Measurements from ENCODE around the gene EIF4EBP2.

The EIF4EBP2 gene

GRCh38 chr10:70432561-70433263 is 28.8 kb downstream of the EIF4EBP2 start:
- DNase-seq (ENCODE audit: low read depth): no peak

DNA sequence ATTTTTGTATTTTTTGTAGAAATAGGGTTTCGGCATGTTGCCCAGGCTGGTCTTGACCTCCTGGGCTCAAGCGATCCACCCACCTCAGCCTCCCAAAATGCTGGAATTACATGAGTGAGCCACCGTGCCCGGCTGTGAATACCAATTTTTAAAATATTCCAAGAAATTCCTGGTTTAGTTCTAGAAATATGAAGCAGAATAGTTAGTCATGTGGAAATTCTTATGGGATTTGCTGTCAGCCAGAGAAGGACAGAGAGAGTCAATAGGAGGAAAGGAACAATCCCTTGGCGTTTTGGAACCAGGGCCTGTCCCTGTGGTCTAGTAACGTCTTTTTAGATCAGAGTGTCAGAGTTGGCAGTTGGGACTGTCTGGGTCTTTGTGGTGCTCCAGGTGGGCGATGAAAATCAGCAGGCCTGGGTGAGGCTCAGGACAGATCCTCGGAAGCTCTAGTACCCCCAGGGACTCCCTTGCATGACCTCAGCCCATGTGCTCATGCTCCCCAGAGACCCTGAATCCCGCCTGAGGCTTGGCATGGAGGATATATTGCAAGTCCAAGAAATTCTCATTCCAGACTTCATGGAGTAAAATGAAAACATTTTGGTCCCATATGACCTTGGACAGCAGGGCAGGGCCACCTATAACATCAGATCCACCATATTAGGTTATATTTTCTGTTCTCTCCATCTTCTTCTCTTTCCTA is 29.8 kb downstream of the EIF4EBP2 start:
- DNase-seq (ENCODE audit: low read depth): no peak

- no peak for DNase-seq (ENCODE audit: low read depth)
Measured at GRCh38 chr10:70435241-70436085, 31.5 kb downstream of the EIF4EBP2 start.

GRCh38 chr10:70437721-70438120 is 33.8 kb downstream of the EIF4EBP2 start:
- no peak for DNase-seq (ENCODE audit: low read depth)

GRCh38 chr10:70440296-70441160 is 36.6 kb downstream of the EIF4EBP2 start:
- no peak for DNase-seq (ENCODE audit: low read depth)

DNA sequence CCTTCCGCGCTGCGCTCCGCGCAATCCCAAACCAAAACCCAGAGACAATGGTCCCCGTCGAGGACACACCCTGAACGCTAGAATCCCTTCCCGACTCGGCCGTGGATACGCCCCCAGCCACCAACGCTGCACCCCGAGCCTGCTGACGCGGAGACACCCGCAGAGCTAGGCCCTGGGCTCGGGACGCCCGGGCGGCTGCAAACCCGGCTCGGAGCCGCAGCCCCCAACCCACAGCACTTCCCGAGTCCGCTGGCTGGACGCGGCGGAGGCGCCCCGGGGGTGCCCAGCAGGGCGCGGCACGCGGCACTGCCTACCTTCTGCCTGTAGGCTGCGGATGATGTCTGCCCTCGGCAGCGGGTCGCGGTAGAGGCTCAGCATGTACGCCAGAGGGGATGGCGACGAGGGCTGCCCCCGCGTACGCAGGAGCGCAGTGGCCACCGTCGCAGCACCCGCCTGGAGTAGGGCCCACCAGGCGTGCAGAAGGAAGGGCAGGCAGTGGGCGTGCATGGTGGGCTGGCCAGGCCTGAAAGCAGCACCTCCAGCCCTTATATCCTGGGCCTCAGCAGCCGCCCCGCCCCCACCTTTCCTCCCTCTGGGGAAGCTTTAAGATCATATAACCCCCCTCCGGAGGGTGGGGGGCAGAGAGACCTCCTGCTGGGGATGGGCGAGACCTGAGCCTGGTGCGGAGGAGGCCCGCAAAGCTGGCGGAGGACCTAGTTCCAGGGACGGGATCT is 37.4 kb downstream of the EIF4EBP2 start, which contains the start of gene NODAL:
Gene NODAL (minus strand): TSS at position 521 of the 734 bp plus-strand sequence. CDS start 14 bp downstream, at position 507.
- DNase-seq (ENCODE audit: low read depth): no peak

GRCh38 chr10:70441895-70442309 is 38.0 kb downstream of the EIF4EBP2 start:
- DNase-seq (ENCODE audit: low read depth): no peak

- no peak for DNase-seq (ENCODE audit: low read depth)
Measured at GRCh38 chr10:70442332-70442988, 38.5 kb downstream of the EIF4EBP2 start.

GRCh38 chr10:70444744-70445143 is 40.8 kb downstream of the EIF4EBP2 start:
- no peak for DNase-seq (ENCODE audit: low read depth)

GRCh38 chr10:70445718-70446657 is 42.0 kb downstream of the EIF4EBP2 start:
- no peak for DNase-seq (ENCODE audit: low read depth)

- DNase-seq (ENCODE audit: low read depth): no peak
Measured at GRCh38 chr10:70448236-70448635, 44.3 kb downstream of the EIF4EBP2 start.

- DNase-seq (ENCODE audit: low read depth): no peak
Measured at GRCh38 chr10:70455213-70455630, 51.3 kb downstream of the EIF4EBP2 start.

- no peak for DNase-seq (ENCODE audit: low read depth)
Measured at GRCh38 chr10:70456164-70456563, 52.2 kb downstream of the EIF4EBP2 start.

- DNase-seq (ENCODE audit: low read depth): no peak
Measured at GRCh38 chr10:70457759-70458305, 53.9 kb downstream of the EIF4EBP2 start.

DNA sequence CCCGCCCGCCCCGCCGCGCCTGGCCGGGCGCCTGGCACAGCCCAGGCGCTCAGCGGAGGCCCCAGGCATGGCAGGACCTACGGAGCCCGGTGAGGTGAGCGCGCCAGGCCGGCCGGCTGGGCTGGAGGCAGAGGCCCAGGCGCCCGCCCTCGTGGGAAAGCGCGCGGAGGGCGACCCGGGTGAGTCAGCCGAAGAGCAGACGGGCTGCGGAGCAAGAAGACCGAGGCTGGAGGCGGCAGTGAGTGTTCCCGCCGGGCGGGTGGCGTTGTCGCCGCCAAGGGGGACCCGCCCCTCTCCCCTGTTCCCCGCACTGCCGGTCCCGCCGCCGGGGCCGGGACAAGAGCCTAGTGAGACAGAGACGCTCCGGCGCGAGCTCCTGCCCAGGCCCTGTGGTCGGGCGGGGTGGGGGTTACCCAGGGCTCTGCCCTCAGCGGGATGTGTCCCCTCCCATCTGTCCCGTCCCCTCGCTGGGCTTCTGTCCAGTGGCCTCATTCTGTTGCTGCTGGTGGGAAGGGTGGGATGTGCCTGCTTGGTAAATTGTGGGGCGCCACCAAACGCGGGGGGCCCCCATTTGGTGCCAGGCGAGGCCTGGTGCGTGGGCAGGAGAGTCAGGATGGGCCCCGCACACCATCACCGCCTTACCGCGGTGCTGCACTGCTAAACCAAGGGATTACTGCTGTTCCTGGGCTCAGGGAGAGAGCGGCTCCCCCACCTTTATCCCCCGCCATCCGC is 54.5 kb downstream of the EIF4EBP2 start:
- no peak for DNase-seq (ENCODE audit: low read depth)

DNA sequence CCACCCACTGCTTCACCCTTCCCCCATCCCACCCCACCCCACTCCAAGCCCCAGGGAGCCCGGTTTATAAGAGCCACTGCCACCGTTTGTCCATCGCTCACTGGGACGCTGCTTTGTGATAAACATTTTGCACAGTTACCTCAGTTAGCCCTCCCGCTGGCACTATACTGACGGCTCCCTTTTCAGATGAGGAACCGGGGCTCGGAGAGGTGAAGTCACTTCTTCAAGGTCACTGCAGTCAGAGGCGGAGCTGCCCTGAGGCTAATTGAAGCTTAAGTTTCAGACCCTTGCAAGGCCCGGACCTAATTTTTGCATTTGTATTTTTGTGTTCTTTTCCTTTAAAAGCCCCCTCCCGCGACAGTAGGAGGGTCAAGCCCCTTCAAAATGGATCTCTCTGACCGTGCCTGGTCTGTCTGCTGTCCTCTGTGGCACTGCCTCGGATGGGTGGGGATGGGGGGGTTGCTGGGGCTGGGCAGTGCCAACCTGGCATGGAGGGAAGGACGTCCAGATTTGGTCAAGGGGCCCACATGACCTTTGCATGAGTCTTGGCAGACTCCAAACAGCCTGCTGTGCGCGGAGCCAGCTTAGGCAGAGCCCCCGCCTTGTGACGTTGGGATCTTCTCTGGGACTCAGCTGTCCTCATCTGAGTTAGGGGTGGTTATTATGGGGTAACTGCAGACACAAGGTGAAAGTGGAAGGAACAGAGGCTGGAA is 55.3 kb downstream of the EIF4EBP2 start:
- DNase-seq (ENCODE audit: low read depth): no peak

DNA sequence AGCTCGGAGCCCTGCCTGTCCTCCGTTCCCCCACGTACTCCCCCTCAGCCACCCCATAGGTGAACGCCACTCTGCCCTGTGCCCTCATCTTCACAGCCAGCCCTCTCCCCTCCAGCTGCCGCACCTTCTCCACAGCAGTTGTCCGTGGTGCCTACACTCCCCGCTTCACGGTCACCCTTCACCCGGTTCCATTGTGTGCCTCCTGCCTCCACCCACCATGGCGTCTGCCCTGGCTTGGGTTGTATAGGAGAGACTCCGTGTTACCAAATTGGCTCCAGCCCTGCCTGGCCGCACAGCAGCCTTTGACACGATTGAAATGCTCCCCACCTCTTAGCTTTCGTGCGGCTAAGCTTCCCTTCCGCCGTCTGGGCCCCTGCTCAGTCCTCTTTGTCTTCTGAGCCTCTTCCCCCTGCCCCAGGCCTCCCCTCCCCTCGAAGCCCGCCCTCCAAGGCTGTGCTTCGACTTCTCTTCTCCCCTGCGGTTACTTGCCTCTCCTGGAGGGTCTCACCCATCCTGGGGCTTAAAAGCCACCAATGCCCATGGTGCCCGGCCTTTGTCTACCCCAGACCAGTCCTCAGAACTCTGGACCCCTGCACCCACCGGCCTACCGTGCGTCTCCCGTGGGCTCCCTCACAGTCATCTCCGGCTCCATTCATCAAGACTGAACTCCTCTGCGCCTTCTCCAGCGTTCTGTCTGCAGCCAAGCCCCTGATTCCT is 56.0 kb downstream of the EIF4EBP2 start:
- no peak for DNase-seq (ENCODE audit: low read depth)
